ENCODE measurements around the gene SLC48A1. TPM values are rescaled to one million over a fixed set of nuclear protein-coding genes. Genes with fewer than 3 reads are reported as not detected.

SLC48A1 gene
- total RNA-seq, 1 donor from 2014 or later: 10.1 TPM

GRCh38 chr12:47744005-47744651 lies 28.9 kb upstream of the SLC48A1 start:
- DNase-seq (ENCODE audit: low read depth in 2 of 2): peak in 1 of 2 donors; percentile 50

- DNase-seq (ENCODE audit: low read depth in 2 of 2): no peak
Measured at GRCh38 chr12:47744778-47745436, 28.1 kb upstream of the SLC48A1 start.

GRCh38 chr12:47745485-47746041 lies 27.5 kb upstream of the SLC48A1 start:
- no peak for DNase-seq (ENCODE audit: low read depth in 2 of 2)

GRCh38 chr12:47746073-47746472 lies 27.0 kb upstream of the SLC48A1 start:
- DNase-seq (ENCODE audit: low read depth in 2 of 2): no peak

GRCh38 chr12:47746523-47746922 lies 26.5 kb upstream of the SLC48A1 start:
- DNase-seq (ENCODE audit: low read depth in 2 of 2): no peak

GRCh38 chr12:47747126-47747525 lies 25.9 kb upstream of the SLC48A1 start:
- no peak for DNase-seq (ENCODE audit: low read depth in 2 of 2)

- no peak for DNase-seq (ENCODE audit: low read depth in 2 of 2)
Measured at GRCh38 chr12:47747596-47748506, 25.2 kb upstream of the SLC48A1 start.

GRCh38 chr12:47748507-47748828 lies 24.6 kb upstream of the SLC48A1 start:
- DNase-seq (ENCODE audit: low read depth in 2 of 2): no peak

- no peak for DNase-seq (ENCODE audit: low read depth in 2 of 2)
Measured at GRCh38 chr12:47748899-47749298, 24.1 kb upstream of the SLC48A1 start.

GRCh38 chr12:47750229-47750798 lies 22.7 kb upstream of the SLC48A1 start:
- no peak for DNase-seq (ENCODE audit: low read depth in 2 of 2)

GRCh38 chr12:47750916-47751470 lies 22.0 kb upstream of the SLC48A1 start:
- DNase-seq (ENCODE audit: low read depth in 2 of 2): no peak

GRCh38 chr12:47751561-47751960 lies 21.5 kb upstream of the SLC48A1 start:
- no peak for DNase-seq (ENCODE audit: low read depth in 2 of 2)

GRCh38 chr12:47752121-47752520 lies 20.9 kb upstream of the SLC48A1 start:
- DNase-seq (ENCODE audit: low read depth in 2 of 2): no peak

- DNase-seq (ENCODE audit: low read depth in 2 of 2): peak in 1 of 2 donors; percentile 35
Measured at GRCh38 chr12:47752552-47752951, 20.5 kb upstream of the SLC48A1 start.

- peak; percentile 52 to 68 for DNase-seq (ENCODE audit: low read depth in 2 of 2)
Measured at GRCh38 chr12:47753021-47754001, 19.7 kb upstream of the SLC48A1 start.

- no peak for DNase-seq (ENCODE audit: low read depth in 2 of 2)
Measured at GRCh38 chr12:47754126-47754525, 18.9 kb upstream of the SLC48A1 start.

GRCh38 chr12:47754881-47755280 lies 18.2 kb upstream of the SLC48A1 start:
- DNase-seq (ENCODE audit: low read depth in 2 of 2): peak in 1 of 2 donors; percentile 25

GRCh38 chr12:47755655-47756562 lies 17.1 kb upstream of the SLC48A1 start:
- no peak for DNase-seq (ENCODE audit: low read depth in 2 of 2)

- DNase-seq (ENCODE audit: low read depth in 2 of 2): peak; percentile 45 to 47
Measured at GRCh38 chr12:47757364-47757839, 15.6 kb upstream of the SLC48A1 start.
